Muscle of leg (tissue), 11 donors: ENCODE measurements around the gene BPIFB6. TPM values are rescaled to one million over a fixed set of nuclear protein-coding genes. Genes with fewer than 3 reads are reported as not detected.

Experiments used
- DNase-seq: peaks from one replicate; pipeline ENCODE4 v3.0.0; 2013
- H3K27ac ChIP-seq: one replicate; pipeline ENCODE4 v1.5.1; 2013; ENCODE audit warnings: mild to moderate bottlenecking, low read length, control low read depth
- H3K27me3 ChIP-seq: one replicate; pipeline ENCODE4 v1.6.1; 2013; ENCODE audit warnings: low read length; ENCODE audit not compliant: control insufficient read depth, insufficient read depth
- H3K36me3 ChIP-seq: one replicate; pipeline ENCODE4 v1.6.1; 2013; ENCODE audit warnings: low read length; ENCODE audit not compliant: control insufficient read depth, insufficient read depth
- H3K4me1 ChIP-seq: one replicate; pipeline ENCODE4 v1.6.1; 2013; ENCODE audit warnings: low read length; ENCODE audit not compliant: control insufficient read depth, insufficient read depth
- H3K4me3 ChIP-seq: one replicate; pipeline ENCODE4 v1.5.1; 2013; ENCODE audit warnings: low read length, control low read depth
- H3K9me3 ChIP-seq: replicated peaks from 2 replicates; pipeline ENCODE4 v1.6.1; 2013; ENCODE audit warnings: low read depth, low read length; ENCODE audit not compliant: control insufficient read depth
- WGBS: methylation state at CpG from one replicate; pipeline ENCODE4 v1.1.5; 2013; ENCODE audit warnings: missing lambda C conversion rate; ENCODE audit not compliant: insufficient coverage; 5-methylcytosine and 5-hydroxymethylcytosine counted together
- polyA plus RNA-seq, 8 donors: library from polyadenylated mRNA; unstranded; fragments of 120-200 nt; gene quantifications; one replicate each; pipeline versions ENCODE4 v1.2.1 to v1.2.3, GENCODE V29; 2013; ENCODE audit warnings: inconsistent platforms in 1 of 8, low replicate concordance in 1 of 8; ENCODE audit not compliant: insufficient read length in 8 of 8, insufficient read depth in 1 of 8
- total RNA-seq: library from RNA; stranded (reverse); fragments of 120-200 nt; gene quantifications from one replicate; pipeline ENCODE4 v1.2.4, GENCODE V29; 2013

The BPIFB6 gene
- total and polyA plus RNA-seq, 9 donors, result not detected

DNA sequence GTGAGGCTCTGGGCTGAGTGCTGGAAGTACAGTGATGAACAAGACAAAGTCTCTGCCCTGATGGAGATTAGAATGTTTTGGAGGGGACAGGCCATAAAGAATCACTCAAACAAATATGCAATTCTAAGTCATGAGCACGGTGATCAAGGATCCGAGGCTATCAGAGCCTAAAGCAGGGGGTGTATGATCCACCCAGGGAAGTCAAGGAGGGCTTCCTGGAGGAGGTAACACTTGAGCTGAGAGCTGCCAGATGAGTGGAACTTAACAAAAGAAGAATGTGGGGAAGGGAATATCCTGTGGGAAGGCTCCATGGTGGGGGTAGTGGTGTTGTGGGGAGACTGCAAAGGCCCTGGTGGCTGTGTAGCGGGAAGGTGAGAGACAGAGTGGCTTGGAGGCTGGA is 60.2 kb downstream of the BPIFB6 start:
- Histone ChIP-seq H3K27me3 (peaks cover 2% of the 10 kb centered on the region), H3K9me3 (no peaks in the 10 kb centered on the region), H3K4me1 (peaks cover under 1% of the 10 kb centered on the region), H3K27ac (no peak overlapping the region), H3K36me3 (no peaks in the 10 kb centered on the region), H3K4me3 (no peak overlapping the region)
- DNase-seq, result no peak
- 82% methylated on average over 3 of the region's 3 CpGs for WGBS

- DNase-seq, result no peak
- Histone ChIP-seq H3K4me3 (no peak overlapping the region), H3K27ac (no peak overlapping the region), H3K9me3 (no peaks in the 10 kb centered on the region), H3K4me1 (peaks cover 3% of the 10 kb centered on the region), H3K36me3 (no peaks in the 10 kb centered on the region), H3K27me3 (peaks cover 2% of the 10 kb centered on the region)
- WGBS, result 80% methylated on average over 2 of the region's 3 CpGs
Measured at GRCh38 chr20:33092361-33092760, 60.9 kb downstream of the BPIFB6 start.

DNA sequence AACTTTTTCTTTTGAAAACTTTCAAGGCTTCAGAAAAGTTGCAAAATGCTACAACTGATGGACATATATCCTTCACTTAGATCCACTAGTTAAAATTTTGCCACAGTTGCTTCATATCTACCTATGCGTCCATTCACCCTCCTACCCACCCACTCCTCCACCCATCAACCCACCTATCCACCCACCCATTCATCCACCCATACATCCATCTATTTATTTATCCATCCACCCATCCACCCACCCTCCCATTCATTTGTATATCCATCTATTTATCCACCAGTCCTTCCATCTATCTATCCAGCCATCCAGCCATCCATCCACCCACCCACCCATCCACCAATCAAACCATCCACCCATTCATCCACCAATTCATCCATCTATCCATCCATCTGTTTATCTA is 61.6 kb downstream of the BPIFB6 start:
- no peaks in the 10 kb centered on the region for H3K9me3 ChIP-seq
- peaks cover 3% of the 10 kb centered on the region for H3K4me1 ChIP-seq
- no peak overlapping the region for H3K27ac ChIP-seq
- DNase-seq, result no peak
- H3K27me3 ChIP-seq, result peaks cover 2% of the 10 kb centered on the region
- H3K36me3 ChIP-seq, result no peaks in the 10 kb centered on the region
- WGBS, result 79% methylated on average over 1 of the region's 1 CpG
- H3K4me3 ChIP-seq, result no peak overlapping the region

- WGBS, result 18% methylated on average over 1 of the region's 1 CpG
Measured at GRCh38 chr20:33093582-33093981, 62.1 kb downstream of the BPIFB6 start.

More at GRCh38 chr20:33093582-33093981, 62.1 kb downstream of the BPIFB6 start:
- Histone ChIP-seq H3K9me3 (no peaks in the 10 kb centered on the region), H3K4me1 (peaks cover 3% of the 10 kb centered on the region), H3K36me3 (no peaks in the 10 kb centered on the region), H3K4me3 (no peak overlapping the region), H3K27me3 (peaks cover 2% of the 10 kb centered on the region), H3K27ac (no peak overlapping the region)
- no peak for DNase-seq

Other genes with a start within 250 kb of the BPIFB6 start
- gene MAPRE1, start 211.7 kb upstream of the BPIFB6 start, total RNA-seq, result 83.5 TPM
- 100 to 1,000 TPM; 114 to 151 (median 143) TPM for gene MAPRE1, start 211.7 kb upstream of the BPIFB6 start, polyA plus RNA-seq
- gene EFCAB8, start 172.7 kb upstream of the BPIFB6 start, total RNA-seq, result 0.22 TPM
- under 1 TPM in 6 of 8 donors, not detected in 2; 0.04 to 0.16 (median 0.13) TPM for gene EFCAB8, start 172.7 kb upstream of the BPIFB6 start, polyA plus RNA-seq
- gene SUN5, start 27.2 kb upstream of the BPIFB6 start, total RNA-seq, result not detected
- not detected for gene SUN5, start 27.2 kb upstream of the BPIFB6 start, polyA plus RNA-seq
- not detected for gene BPIFB2, start 23.9 kb upstream of the BPIFB6 start, total RNA-seq
- gene BPIFB2, start 23.9 kb upstream of the BPIFB6 start, polyA plus RNA-seq, result under 1 TPM in 1 of 8 donors, not detected in 7; 0.10 TPM
- not detected for gene BPIFB3, start 22.3 kb downstream of the BPIFB6 start, total RNA-seq
- gene BPIFB3, start 22.3 kb downstream of the BPIFB6 start, polyA plus RNA-seq, result under 1 TPM in 3 of 8 donors, not detected in 5; 0.07 to 0.09 (median 0.08) TPM
- 0.09 TPM for gene BPIFB4, start 48.0 kb downstream of the BPIFB6 start, total RNA-seq
- under 1 TPM in 5 of 8 donors, not detected in 3; 0.07 to 0.30 (median 0.09) TPM for gene BPIFB4, start 48.0 kb downstream of the BPIFB6 start, polyA plus RNA-seq
- not detected for gene BPIFA2, start 136.5 kb downstream of the BPIFB6 start, total RNA-seq
- gene BPIFA2, start 136.5 kb downstream of the BPIFB6 start, polyA plus RNA-seq, result not detected
- gene BPIFA3, start 185.7 kb downstream of the BPIFB6 start, total RNA-seq, result not detected
- not detected for gene BPIFA3, start 185.7 kb downstream of the BPIFB6 start, polyA plus RNA-seq
- not detected for gene BPIFA1, start 204.3 kb downstream of the BPIFB6 start, total RNA-seq
- gene BPIFA1, start 204.3 kb downstream of the BPIFB6 start, polyA plus RNA-seq, result not detected